Neural cell (in vitro differentiated cells): ENCODE data around the gene HMCN2. TPM values are rescaled to one million over a fixed set of nuclear protein-coding genes. Genes with fewer than 3 reads are reported as not detected.

Experiments used
- H2AFZ ChIP-seq: fragments of 200-600, 300-800 bp; sonication (generic), shearing (Covaris generic); 2 replicates; pipeline ENCODE4 v1.6.0; 2014; ENCODE audit warnings: low read depth, mild to moderate bottlenecking, antibody characterized with exemption, low read length, moderate library complexity
- H3F3A ChIP-seq: fragments of 200-600 bp; shearing (Covaris generic); 2 replicates; pipeline ENCODE4 v1.6.1; 2016; ENCODE audit warnings: mild to moderate bottlenecking, moderate library complexity, mixed read lengths, antibody characterized with exemption, low read length; ENCODE audit not compliant: insufficient read depth, poor library complexity, severe bottlenecking
- H3K27ac ChIP-seq: fragments of 200-600, 300-800 bp; sonication (generic), shearing (Covaris generic); 2 replicates; pipeline ENCODE4 v1.5.1; 2014; ENCODE audit warnings: mild to moderate bottlenecking, low read length, moderate library complexity
- H3K27me3 ChIP-seq: fragments of 300-800, 200-600 bp; sonication (generic), shearing (Covaris generic); 2 replicates; pipeline ENCODE4 v1.6.0; 2014; ENCODE audit warnings: mild to moderate bottlenecking, low read depth, low read length, moderate library complexity; ENCODE audit not compliant: insufficient read depth
- H3K36me3 ChIP-seq: fragments of 300-800, 200-600 bp; sonication (generic), shearing (Covaris generic); 2 replicates; pipeline ENCODE4 v1.5.1; 2014; ENCODE audit warnings: mild to moderate bottlenecking, antibody characterized with exemption, low read length, moderate library complexity; ENCODE audit not compliant: insufficient read depth
- H3K4me2 ChIP-seq: fragments of 300-800, 200-600 bp; sonication (generic), shearing (Covaris generic); 2 replicates; pipeline ENCODE4 v1.6.0; 2014; ENCODE audit warnings: mild to moderate bottlenecking, low read length
- H3K4me3 ChIP-seq: fragments of 300-800, 200-600 bp; sonication (generic), shearing (Covaris generic); 2 replicates; pipeline ENCODE4 v1.5.1; 2014; ENCODE audit warnings: mild to moderate bottlenecking, low read length, moderate library complexity
- H3K79me2 ChIP-seq: fragments of 200-600 bp; shearing (Covaris generic); replicated peaks from 2 replicates; pipeline ENCODE4 v1.6.0; 2014; ENCODE audit warnings: mild to moderate bottlenecking, low read length, moderate library complexity; ENCODE audit not compliant: insufficient read depth
- H3K9ac ChIP-seq: fragments of 300-800, 200-600 bp; sonication (generic), shearing (Covaris generic); 2 replicates; pipeline ENCODE4 v1.6.1; 2016; ENCODE audit warnings: mild to moderate bottlenecking, low read length, mixed read lengths
- H3K9me2 ChIP-seq: fragments of 200-600 bp; shearing (Covaris generic); 2 replicates; pipeline ENCODE4 v1.6.1; 2016; ENCODE audit warnings: mild to moderate bottlenecking, low read length, mixed read lengths; ENCODE audit not compliant: insufficient read depth
- H3K9me3 ChIP-seq: fragments of 200-600, 300-800 bp; sonication (generic), shearing (Covaris generic); 2 replicates; pipeline ENCODE4 v1.6.1; 2016; ENCODE audit warnings: mild to moderate bottlenecking, mixed run types, low read length, moderate library complexity, mixed read lengths
- H4K20me1 ChIP-seq: fragments of 200-600 bp; shearing (Covaris generic); 2 replicates; pipeline ENCODE4 v1.6.1; 2016; ENCODE audit warnings: mild to moderate bottlenecking, mixed run types; ENCODE audit not compliant: insufficient read depth
- EP300 ChIP-seq: fragments of 450-650 bp; conservative IDR thresholded peaks from 2 replicates; pipeline ENCODE4 v1.6.1; 2014; ENCODE audit warnings: antibody characterized with exemption, mild to moderate bottlenecking, moderate library complexity; ENCODE audit not compliant: poor library complexity, severe bottlenecking
- EZH2 ChIP-seq: fragments of 200-600, 300-800 bp; shearing (Covaris generic), sonication (generic); IDR thresholded peaks from 2 replicates; pipeline ENCODE4 v1.6.1; 2014; ENCODE audit warnings: antibody characterized with exemption, low read length, borderline replicate concordance, mild to moderate bottlenecking; ENCODE audit not compliant: insufficient read depth, poor library complexity, severe bottlenecking
- MXI1 ChIP-seq: fragments of 450-650 bp; conservative IDR thresholded peaks from 2 replicates; pipeline ENCODE4 v1.6.1; 2014; ENCODE audit warnings: antibody characterized with exemption, mild to moderate bottlenecking; ENCODE audit not compliant: poor library complexity, severe bottlenecking
- POLR2AphosphoS5 ChIP-seq: IDR thresholded peaks from 2 replicates; pipeline ENCODE4 v1.6.1; 2012
- RAD21 ChIP-seq: fragments of 450-650 bp; conservative IDR thresholded peaks from 2 replicates; pipeline ENCODE4 v1.6.1; 2014; ENCODE audit warnings: antibody characterized with exemption, mild to moderate bottlenecking, moderate library complexity
- REST ChIP-seq: IDR thresholded peaks from 2 replicates; pipeline ENCODE4 v1.6.1; 2012; ENCODE audit warnings: borderline replicate concordance
- SMC3 ChIP-seq: fragments of 450-650 bp; conservative IDR thresholded peaks from 2 replicates; pipeline ENCODE4 v1.6.1; 2014; ENCODE audit warnings: antibody characterized with exemption, mild to moderate bottlenecking, moderate library complexity; ENCODE audit not compliant: poor library complexity
- TAF1 ChIP-seq: IDR thresholded peaks from 2 replicates; pipeline ENCODE4 v1.6.1; 2012; ENCODE audit warnings: low read depth
- polyA plus RNA-seq: library from polyadenylated mRNA; depleted of rRNA; stranded (reverse); fragments of >200 nt; gene quantifications from 2 replicates; pipeline ENCODE4 v1.2.3, GENCODE V29; 2014
- TF ChIP-seq, protein P1 (sequence below): fragments of 450-650 bp; IDR thresholded peaks from 2 replicates; pipeline ENCODE4 v1.5.1; 2014; ENCODE audit warnings: antibody characterized with exemption, mild to moderate bottlenecking, moderate library complexity; ENCODE audit not compliant: poor library complexity, severe bottlenecking

Gene HMCN2
- polyA plus RNA-seq, 1 donor from 2014 or later: 1.7 TPM

DNA sequence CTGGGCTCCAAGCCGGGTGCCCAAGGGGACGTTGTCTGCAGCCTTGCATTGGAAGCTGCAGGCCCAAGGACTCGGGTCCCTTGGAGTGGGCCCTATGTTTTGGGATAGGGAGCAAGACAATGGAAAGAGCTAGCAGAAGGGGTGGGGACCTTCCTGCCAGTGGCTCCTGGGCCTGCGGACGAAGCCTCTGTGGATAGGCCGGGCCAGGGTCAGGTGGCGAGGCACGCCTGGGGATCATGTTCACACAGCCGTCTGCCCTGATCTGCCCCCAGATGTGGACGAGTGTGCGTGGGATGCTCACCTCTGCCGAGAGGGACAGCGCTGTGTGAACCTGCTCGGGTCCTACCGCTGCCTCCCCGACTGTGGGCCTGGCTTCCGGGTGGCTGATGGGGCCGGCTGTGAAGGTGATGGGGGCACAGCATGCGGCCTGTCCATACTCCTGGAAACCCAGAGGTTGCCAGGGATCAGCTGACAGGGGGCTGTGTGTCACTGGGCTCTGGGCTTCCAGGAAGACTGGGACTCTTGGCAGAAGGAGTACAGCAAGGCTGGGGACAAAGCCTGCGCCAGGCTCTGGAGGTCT lies 162.6 kb downstream of the HMCN2 start:
- H3K9me3 ChIP-seq: no peaks in the 10 kb centered on the region
- H4K20me1 ChIP-seq: no peaks in the 10 kb centered on the region

DNA sequence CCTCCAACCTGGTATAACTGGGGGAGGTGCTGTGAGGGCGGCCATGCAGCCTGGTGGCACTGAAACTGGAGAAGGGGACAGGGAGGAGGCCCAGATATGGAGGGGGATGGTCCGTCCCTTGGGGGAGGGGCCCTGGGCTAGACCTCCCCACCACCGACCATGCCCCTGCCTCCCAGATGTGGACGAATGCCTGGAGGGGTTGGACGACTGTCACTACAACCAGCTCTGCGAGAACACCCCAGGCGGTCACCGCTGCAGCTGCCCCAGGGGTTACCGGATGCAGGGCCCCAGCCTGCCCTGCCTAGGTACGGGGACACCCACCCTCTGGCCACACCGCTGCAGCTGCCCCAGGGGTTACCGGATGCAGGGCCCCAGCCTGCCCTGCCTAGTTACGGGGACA lies 163.8 kb downstream of the HMCN2 start:
- Histone ChIP-seq H3K4me3 (no peak overlapping the region), H3F3A (no peaks in the 10 kb centered on the region), H4K20me1 (no peaks in the 10 kb centered on the region), H3K79me2 (no peaks in the 10 kb centered on the region), H3K36me3 (no peaks in the 10 kb centered on the region), H3K27ac (no peak overlapping the region), H3K9me3 (no peaks in the 10 kb centered on the region), H3K9ac (no peak overlapping the region), H3K9me2 (no peaks in the 10 kb centered on the region), H3K4me2 (no peak overlapping the region), H3K27me3 (peaks cover 25% of the 10 kb centered on the region), H2AFZ (no peak overlapping the region)
- no peak for TF ChIP-seq EZH2
- TF ChIP-seq REST: no peak
- TF ChIP-seq SMC3: no peak
- no peak for TF ChIP-seq POLR2AphosphoS5
- TF ChIP-seq EP300: no peak
- TF ChIP-seq RAD21: no peak
- no peak for TF ChIP-seq TAF1
- TF ChIP-seq, protein P1, sequence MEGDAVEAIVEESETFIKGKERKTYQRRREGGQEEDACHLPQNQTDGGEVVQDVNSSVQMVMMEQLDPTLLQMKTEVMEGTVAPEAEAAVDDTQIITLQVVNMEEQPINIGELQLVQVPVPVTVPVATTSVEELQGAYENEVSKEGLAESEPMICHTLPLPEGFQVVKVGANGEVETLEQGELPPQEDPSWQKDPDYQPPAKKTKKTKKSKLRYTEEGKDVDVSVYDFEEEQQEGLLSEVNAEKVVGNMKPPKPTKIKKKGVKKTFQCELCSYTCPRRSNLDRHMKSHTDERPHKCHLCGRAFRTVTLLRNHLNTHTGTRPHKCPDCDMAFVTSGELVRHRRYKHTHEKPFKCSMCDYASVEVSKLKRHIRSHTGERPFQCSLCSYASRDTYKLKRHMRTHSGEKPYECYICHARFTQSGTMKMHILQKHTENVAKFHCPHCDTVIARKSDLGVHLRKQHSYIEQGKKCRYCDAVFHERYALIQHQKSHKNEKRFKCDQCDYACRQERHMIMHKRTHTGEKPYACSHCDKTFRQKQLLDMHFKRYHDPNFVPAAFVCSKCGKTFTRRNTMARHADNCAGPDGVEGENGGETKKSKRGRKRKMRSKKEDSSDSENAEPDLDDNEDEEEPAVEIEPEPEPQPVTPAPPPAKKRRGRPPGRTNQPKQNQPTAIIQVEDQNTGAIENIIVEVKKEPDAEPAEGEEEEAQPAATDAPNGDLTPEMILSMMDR: no peak
- no peak for TF ChIP-seq MXI1

More for the DNA sequence above, 162.6 kb downstream of the HMCN2 start:
- H3K4me3 ChIP-seq: no peak overlapping the region
- no peaks in the 10 kb centered on the region for H3K9me2 ChIP-seq
- no peak overlapping the region for H2AFZ ChIP-seq
- no peak overlapping the region for H3K9ac ChIP-seq
- TF ChIP-seq TAF1 (no peak), POLR2AphosphoS5 (no peak)
- no peak overlapping the region for H3K4me2 ChIP-seq
- no peaks in the 10 kb centered on the region for H3F3A ChIP-seq
- no peaks in the 10 kb centered on the region for H3K79me2 ChIP-seq
- H3K27me3 ChIP-seq: peaks cover 13% of the 10 kb centered on the region
- H3K27ac ChIP-seq: no peak overlapping the region
- H3K36me3 ChIP-seq: no peaks in the 10 kb centered on the region
